ENCODE measurements around the gene GNG3. TPM values are rescaled to one million over a fixed set of nuclear protein-coding genes. Genes with fewer than 3 reads are reported as not detected.
"Not testable (repeated sequence)": the region's sequence is repeated elsewhere in the genome, so short reads cannot be mapped to it uniquely, and the experiment has no call there.

Gene GNG3
- total RNA-seq, 1 donor from 2014 or later = 11.3 TPM

- H3K27me3 Mint-ChIP-seq (ENCODE audit: low read depth) = no peaks in the 10 kb centered on the region
- peaks cover 9% of the 10 kb centered on the region for H3K4me1 Mint-ChIP-seq
- no peaks in the 10 kb centered on the region for H3K9me3 Mint-ChIP-seq
- peak; percentile 47 for TF ChIP-seq CTCF (conservative IDR thresholded peaks at IDR 0.05)
- H3K27ac Mint-ChIP-seq (ENCODE audit: unreplicated experiment) = no peak overlapping the region
- H3K36me3 Mint-ChIP-seq (ENCODE audit: low read depth) = peaks cover 2% of the 10 kb centered on the region
- DNase-seq (ENCODE audit: low read depth, low spot score) = no peak
- peak overlapping the region; percentile 34 for H3K4me3 Mint-ChIP-seq
Measured at GRCh38 chr11:62732830-62733229, 25.4 kb downstream of the GNG3 start.

- no peak for TF ChIP-seq CTCF (conservative IDR thresholded peaks at IDR 0.05)
- H3K4me1 Mint-ChIP-seq = no peaks in the 10 kb centered on the region
- no peak overlapping the region for H3K4me3 Mint-ChIP-seq
Measured at GRCh38 chr11:62737196-62737595, 29.7 kb downstream of the GNG3 start.

GRCh38 chr11:62747475-62748160, 40.1 kb downstream of the GNG3 start:
- peak overlapping the region; percentile 14 for H3K4me3 Mint-ChIP-seq
- no peak for DNase-seq (ENCODE audit: low read depth, low spot score)
- no peaks in the 10 kb centered on the region for H3K9me3 Mint-ChIP-seq
- peaks cover 17% of the 10 kb centered on the region for H3K4me1 Mint-ChIP-seq
- TF ChIP-seq CTCF (conservative IDR thresholded peaks at IDR 0.05) = no peak
- peaks cover 2% of the 10 kb centered on the region for H3K36me3 Mint-ChIP-seq (ENCODE audit: low read depth)
- H3K27ac Mint-ChIP-seq (ENCODE audit: unreplicated experiment) = no peak overlapping the region
- no peaks in the 10 kb centered on the region for H3K27me3 Mint-ChIP-seq (ENCODE audit: low read depth)

More at GRCh38 chr11:62737196-62737595, 29.7 kb downstream of the GNG3 start:
- Mint-ChIP-seq H3K9me3 (no peaks in the 10 kb centered on the region), H3K27me3 (ENCODE audit: low read depth) (no peaks in the 10 kb centered on the region), H3K27ac (ENCODE audit: unreplicated experiment) (no peak overlapping the region), H3K36me3 (ENCODE audit: low read depth) (peaks cover 2% of the 10 kb centered on the region)
- no peak for DNase-seq (ENCODE audit: low read depth, low spot score)

GRCh38 chr11:62749931-62750330, 42.5 kb downstream of the GNG3 start:
- H3K4me3 Mint-ChIP-seq; H3K27me3 Mint-ChIP-seq (ENCODE audit: low read depth); H3K36me3 Mint-ChIP-seq (ENCODE audit: low read depth); H3K9me3 Mint-ChIP-seq; DNase-seq (ENCODE audit: low read depth, low spot score): not testable (repeated sequence)
- Mint-ChIP-seq H3K27ac (ENCODE audit: unreplicated experiment) (peak overlapping the region; percentile 43), H3K4me1 (peaks cover 28% of the 10 kb centered on the region)

- no peak overlapping the region for H3K27ac Mint-ChIP-seq (ENCODE audit: unreplicated experiment)
- peaks cover 2% of the 10 kb centered on the region for H3K36me3 Mint-ChIP-seq (ENCODE audit: low read depth)
- H3K9me3 Mint-ChIP-seq = no peaks in the 10 kb centered on the region
- H3K4me3 Mint-ChIP-seq = peak overlapping the region; percentile 44
- no peak for DNase-seq (ENCODE audit: low read depth, low spot score)
- H3K4me1 Mint-ChIP-seq = peaks cover 37% of the 10 kb centered on the region
- no peaks in the 10 kb centered on the region for H3K27me3 Mint-ChIP-seq (ENCODE audit: low read depth)
- TF ChIP-seq CTCF (conservative IDR thresholded peaks at IDR 0.05) = no peak
Measured at GRCh38 chr11:62752177-62752785, 44.8 kb downstream of the GNG3 start.
